Measurements from ENCODE around the gene LRRC4C. TPM values are rescaled to one million over a fixed set of nuclear protein-coding genes. Genes with fewer than 3 reads are reported as not detected.

LRRC4C gene
- total RNA-seq, 1 donor from 2014 or later = 0.62 TPM

- ATAC-seq (ENCODE audit: poor library complexity) = no peak
- no peak for DNase-seq
- intact Hi-C loops (cut with DNase I) = no loop called here
These were observed 23.9 kb downstream of the LRRC4C start for GRCh38 chr11:41435531-41435930.

GRCh38 chr11:41431784-41432183 lies 27.7 kb downstream of the LRRC4C start:
- ATAC-seq (ENCODE audit: poor library complexity) (no peak), DNase-seq (no peak)
- intact Hi-C loops (cut with DNase I) = no loop called here

- ATAC-seq (ENCODE audit: poor library complexity) (no peak), DNase-seq (no peak)
- intact Hi-C loops (cut with DNase I) = no loop called here
These were observed 39.6 kb downstream of the LRRC4C start for GRCh38 chr11:41419901-41420300.

GRCh38 chr11:41414771-41415440 lies 44.5 kb downstream of the LRRC4C start:
- no peak for ATAC-seq (ENCODE audit: poor library complexity)

GRCh38 chr11:41413843-41414242 lies 45.6 kb downstream of the LRRC4C start:
- ATAC-seq (ENCODE audit: poor library complexity) = no peak
- intact Hi-C loops (cut with DNase I) = no loop called here
- DNase-seq = no peak

More at GRCh38 chr11:41414771-41415440, 44.5 kb downstream of the LRRC4C start:
- no peak for DNase-seq
- intact Hi-C loops (cut with DNase I) = no loop called here

- intact Hi-C loops (cut with DNase I) = no loop called here
- no peak for ATAC-seq (ENCODE audit: poor library complexity)
- no peak for DNase-seq
These were observed 53.6 kb downstream of the LRRC4C start for GRCh38 chr11:41405812-41406211.

- no peak for DNase-seq
- intact Hi-C loops (cut with DNase I) = no loop called here
- no peak for ATAC-seq (ENCODE audit: poor library complexity)
These were observed 55.3 kb downstream of the LRRC4C start for GRCh38 chr11:41404109-41404508.

- DNase-seq (no peak), ATAC-seq (ENCODE audit: poor library complexity) (no peak)
- intact Hi-C loops (cut with DNase I) = no loop called here
These were observed 56.0 kb downstream of the LRRC4C start for GRCh38 chr11:41403458-41403857.

- no peak for DNase-seq
- no peak for ATAC-seq (ENCODE audit: poor library complexity)
- intact Hi-C loops (cut with DNase I) = no loop called here
These were observed 58.6 kb downstream of the LRRC4C start for GRCh38 chr11:41400819-41401382.

- ATAC-seq (ENCODE audit: poor library complexity) (no peak), DNase-seq (no peak)
- intact Hi-C loops (cut with DNase I) = no loop called here
These were observed 59.3 kb downstream of the LRRC4C start for GRCh38 chr11:41400124-41400523.

- no peak for ATAC-seq (ENCODE audit: poor library complexity)
- intact Hi-C loops (cut with DNase I) = no loop called here
- DNase-seq = no peak
These were observed 60.1 kb downstream of the LRRC4C start for GRCh38 chr11:41399323-41399722.

- DNase-seq (no peak), ATAC-seq (ENCODE audit: poor library complexity) (no peak)
- intact Hi-C loops (cut with DNase I) = no loop called here
These were observed 61.3 kb downstream of the LRRC4C start for GRCh38 chr11:41398175-41398574.

GRCh38 chr11:41394521-41395195 lies 64.8 kb downstream of the LRRC4C start:
- ATAC-seq (ENCODE audit: poor library complexity) = no peak
- intact Hi-C loops (cut with DNase I) = no loop called here
- no peak for DNase-seq

- intact Hi-C loops (cut with DNase I) = no loop called here
- no peak for ATAC-seq (ENCODE audit: poor library complexity)
- no peak for DNase-seq
These were observed 66.9 kb downstream of the LRRC4C start for GRCh38 chr11:41392596-41392995.

- intact Hi-C loops (cut with DNase I) = no loop called here
- ATAC-seq (ENCODE audit: poor library complexity) = no peak
- DNase-seq = no peak
These were observed 69.8 kb downstream of the LRRC4C start for GRCh38 chr11:41389623-41390130.

GRCh38 chr11:41384329-41384728 lies 75.1 kb downstream of the LRRC4C start:
- intact Hi-C loops (cut with DNase I) = no loop called here
- DNase-seq = no peak
- ATAC-seq (ENCODE audit: poor library complexity) = no peak

GRCh38 chr11:41383768-41384167 lies 75.7 kb downstream of the LRRC4C start:
- ATAC-seq (ENCODE audit: poor library complexity) (no peak), DNase-seq (no peak)
- intact Hi-C loops (cut with DNase I) = no loop called here

GRCh38 chr11:41382927-41383326 lies 76.5 kb downstream of the LRRC4C start:
- DNase-seq (no peak), ATAC-seq (ENCODE audit: poor library complexity) (no peak)
- intact Hi-C loops (cut with DNase I) = no loop called here

GRCh38 chr11:41379084-41379483 lies 80.4 kb downstream of the LRRC4C start:
- ATAC-seq (ENCODE audit: poor library complexity) = no peak
- DNase-seq = no peak
- intact Hi-C loops (cut with DNase I) = no loop called here
